GM19043 (cell line): ENCODE data around the gene ACSBG1.

Experiments
- ATAC-seq: cut with Tn5 transposase; IDR thresholded peaks from one replicate; pipeline ENCODE4 v1.9.1; 2021; ENCODE audit warnings: low read depth; ENCODE audit not compliant: unreplicated experiment

Gene ACSBG1

GRCh38 chr15:78140292-78140691 lies 94.1 kb downstream of the ACSBG1 start:
- ATAC-seq, result no peak

- no peak for ATAC-seq
Observed at GRCh38 chr15:78139578-78139977, 94.8 kb downstream of the ACSBG1 start.

- no peak for ATAC-seq
Observed at GRCh38 chr15:78133801-78134200, 100.6 kb downstream of the ACSBG1 start.

- peak; percentile 71 for ATAC-seq
Observed at GRCh38 chr15:78131295-78132061, 102.9 kb downstream of the ACSBG1 start, which contains the start of gene CIB2. CIB2 (minus strand) TSS chr15:78131445; CDS start chr15:78131215, 230 bp downstream.

- peak; percentile 41 for ATAC-seq
Observed at GRCh38 chr15:78130466-78131294, 103.7 kb downstream of the ACSBG1 start.

GRCh38 chr15:78129751-78130287 lies 104.5 kb downstream of the ACSBG1 start:
- ATAC-seq, result no peak

GRCh38 chr15:78129077-78129750 lies 105.2 kb downstream of the ACSBG1 start:
- no peak for ATAC-seq

GRCh38 chr15:78127882-78128281 lies 106.5 kb downstream of the ACSBG1 start:
- no peak for ATAC-seq

GRCh38 chr15:78125267-78125666 lies 109.1 kb downstream of the ACSBG1 start:
- ATAC-seq, result no peak

- ATAC-seq, result no peak
Observed at GRCh38 chr15:78120523-78120922, 113.8 kb downstream of the ACSBG1 start.
